A673 (cell line): Measurements from ENCODE around the gene BMP8A.

Experiments
- EZH2 ChIP-seq: fragments of 200-600 bp; sonication (generic); IDR thresholded peaks from 2 replicates; pipeline ENCODE4 v1.6.1; 2017; ENCODE audit warnings: borderline replicate concordance, low read depth, mild to moderate bottlenecking, mixed read lengths, antibody characterized with exemption, low read length; ENCODE audit not compliant: poor library complexity, severe bottlenecking
- TF ChIP-seq, protein P1 (sequence below): fragments of 300-800, 200-600 bp; sonication (generic); conservative IDR thresholded peaks from 2 replicates; pipeline ENCODE4 v1.5.1; 2017; ENCODE audit warnings: low read depth, mild to moderate bottlenecking, antibody characterized with exemption, low read length, moderate library complexity, mixed read lengths

DNA sequence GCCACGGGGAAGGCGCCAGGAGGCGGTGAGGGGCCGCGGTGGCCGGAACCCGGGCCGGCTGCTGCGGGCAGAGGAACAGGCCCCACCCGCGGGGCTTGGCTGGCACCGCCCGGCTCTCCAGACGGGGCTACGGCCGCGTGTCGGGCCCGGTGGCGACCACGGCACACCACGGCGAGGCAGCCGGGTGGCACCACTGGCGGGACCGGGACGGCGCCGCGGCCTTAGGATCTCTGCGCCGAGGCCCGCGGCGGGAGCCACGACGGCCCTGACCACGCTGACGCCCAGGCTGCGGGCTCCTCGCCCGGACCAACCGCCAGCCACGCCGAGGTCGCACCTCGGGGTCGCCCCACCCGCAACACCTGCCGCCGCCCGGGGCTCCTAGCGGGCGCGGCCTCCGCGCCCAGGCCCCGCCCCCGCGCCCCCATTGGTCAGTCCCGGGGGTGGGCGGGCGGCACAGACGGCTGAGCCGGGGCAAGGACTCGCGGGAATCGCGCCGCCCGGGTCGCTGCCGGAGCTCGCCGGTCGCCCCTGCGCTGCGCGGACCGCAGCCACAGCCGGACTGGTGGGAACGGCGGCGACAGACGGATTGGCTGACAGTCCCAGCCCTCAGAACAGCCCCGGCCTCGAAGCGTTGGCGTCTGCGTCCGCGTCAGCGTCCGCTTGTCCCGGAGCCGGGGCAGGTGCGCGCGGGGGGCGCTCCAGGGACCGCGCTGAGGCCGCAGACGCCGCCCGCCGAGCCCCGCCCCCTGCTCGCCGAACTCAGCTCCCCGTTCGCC lies at the start of gene BMP8A:
- TF ChIP-seq, protein P1, sequence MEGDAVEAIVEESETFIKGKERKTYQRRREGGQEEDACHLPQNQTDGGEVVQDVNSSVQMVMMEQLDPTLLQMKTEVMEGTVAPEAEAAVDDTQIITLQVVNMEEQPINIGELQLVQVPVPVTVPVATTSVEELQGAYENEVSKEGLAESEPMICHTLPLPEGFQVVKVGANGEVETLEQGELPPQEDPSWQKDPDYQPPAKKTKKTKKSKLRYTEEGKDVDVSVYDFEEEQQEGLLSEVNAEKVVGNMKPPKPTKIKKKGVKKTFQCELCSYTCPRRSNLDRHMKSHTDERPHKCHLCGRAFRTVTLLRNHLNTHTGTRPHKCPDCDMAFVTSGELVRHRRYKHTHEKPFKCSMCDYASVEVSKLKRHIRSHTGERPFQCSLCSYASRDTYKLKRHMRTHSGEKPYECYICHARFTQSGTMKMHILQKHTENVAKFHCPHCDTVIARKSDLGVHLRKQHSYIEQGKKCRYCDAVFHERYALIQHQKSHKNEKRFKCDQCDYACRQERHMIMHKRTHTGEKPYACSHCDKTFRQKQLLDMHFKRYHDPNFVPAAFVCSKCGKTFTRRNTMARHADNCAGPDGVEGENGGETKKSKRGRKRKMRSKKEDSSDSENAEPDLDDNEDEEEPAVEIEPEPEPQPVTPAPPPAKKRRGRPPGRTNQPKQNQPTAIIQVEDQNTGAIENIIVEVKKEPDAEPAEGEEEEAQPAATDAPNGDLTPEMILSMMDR = no peak
- no peak for TF ChIP-seq EZH2
